GM12878 (cell line): ENCODE data around the gene DDX39A. TPM values are rescaled to one million over a fixed set of nuclear protein-coding genes. Genes with fewer than 3 reads are reported as not detected.

Source experiments
- BACH1 ChIP-seq: fragments of 450-650 bp; IDR thresholded peaks from 2 replicates; pipeline ENCODE4 v1.6.1; 2017; ENCODE audit warnings: mild to moderate bottlenecking, borderline replicate concordance
- BHLHE40 ChIP-seq, 2 experiments: fragments of 450-650 bp in 1 of 2; IDR thresholded peaks; 2 replicates each; pipeline ENCODE4 v1.6.1; 2011 to 2017; ENCODE audit warnings: low read depth in 2 of 2, borderline replicate concordance in 1 of 2, improper control_type of control experiment in 1 of 2, low read length in 1 of 2, mild to moderate bottlenecking in 1 of 2
- DPF2 ChIP-seq: fragments of 450-650 bp; IDR thresholded peaks from 2 replicates; pipeline ENCODE4 v1.6.1; 2017; ENCODE audit warnings: mild to moderate bottlenecking
- HCFC1 ChIP-seq: fragments of 150-350 bp; IDR thresholded peaks from 2 replicates; pipeline ENCODE4 v1.6.1; 2014; ENCODE audit warnings: low read length
- KDM1A ChIP-seq: fragments of 200-600 bp; sonication (generic); IDR thresholded peaks from 2 replicates; pipeline ENCODE4 v1.6.1; 2016; ENCODE audit warnings: borderline replicate concordance
- MAX ChIP-seq: IDR thresholded peaks from 2 replicates; pipeline ENCODE4 v1.6.1; 2012; ENCODE audit warnings: low read depth, low read length, improper control_type of control experiment
- NR2C1 ChIP-seq: fragments of 450-650 bp; IDR thresholded peaks from 2 replicates; pipeline ENCODE4 v1.6.1; 2017; ENCODE audit warnings: antibody characterized with exemption, mild to moderate bottlenecking, moderate library complexity
- PKNOX1 ChIP-seq: fragments of 450-650 bp; IDR thresholded peaks from 2 replicates; pipeline ENCODE4 v1.6.1; 2016; ENCODE audit warnings: mild to moderate bottlenecking
- PML ChIP-seq: IDR thresholded peaks from 2 replicates; pipeline ENCODE4 v1.6.1; 2012; ENCODE audit warnings: low read length, inconsistent platforms
- POLR2AphosphoS5 ChIP-seq: IDR thresholded peaks from 2 replicates; pipeline ENCODE4 v1.6.1; 2011; ENCODE audit warnings: mild to moderate bottlenecking, low read length, inconsistent platforms
- SMAD1 ChIP-seq: fragments of 450-650 bp; IDR thresholded peaks from 2 replicates; pipeline ENCODE4 v1.6.1; 2018; ENCODE audit warnings: mild to moderate bottlenecking, low read depth; ENCODE audit not compliant: partially characterized antibody
- SMC3 ChIP-seq: IDR thresholded peaks from 2 replicates; pipeline ENCODE4 v1.6.1; 2011; ENCODE audit warnings: low read length, improper control_type of control experiment, borderline replicate concordance
- ZBTB40 ChIP-seq: fragments of 450-650 bp; IDR thresholded peaks from 2 replicates; pipeline ENCODE4 v1.6.1; 2016; ENCODE audit warnings: mild to moderate bottlenecking, moderate library complexity, borderline replicate concordance
- ZNF687 ChIP-seq: fragments of 450-650 bp; IDR thresholded peaks from 2 replicates; pipeline ENCODE4 v1.6.1; 2017; ENCODE audit warnings: mild to moderate bottlenecking, moderate library complexity
- polyA plus RNA-seq, 11 experiments: library from polyadenylated mRNA; depleted of rRNA in 4 of 11; unstranded in 6 of 11; stranded (reverse) in 5 of 11; fragments of >200 nt; fragmentation: Nextera tagmentation in 4 of 11; fragmentation: Illumina TruSeq in 1 of 11; extraction: Ambion mirVana in 4 of 11; extraction: Trizol in 1 of 11; gene quantifications; 1 replicate in 1 of 11; 2 replicates in 10 of 11; pipeline versions ENCODE4 v1.2.1 to v1.2.3, GENCODE V29; 2011 to 2016; ENCODE audit warnings: inconsistent platforms in 2 of 11, missing spikeins in 2 of 11, low read depth in 1 of 11
- total RNA-seq, 4 experiments: library from RNA; depleted of rRNA in 3 of 4; stranded (reverse); fragments of >200 nt in 3 of 4; fragmentation: Illumina TruSeq in 1 of 4; extraction: Trizol in 1 of 4; gene quantifications; 2 replicates each; pipeline versions ENCODE4 v1.2.1 to v1.2.3, GENCODE V29; 2013 to 2021
- TF ChIP-seq, protein P1 (sequence below): IDR thresholded peaks from 2 replicates; pipeline ENCODE4 v1.6.1; 2011; ENCODE audit warnings: mild to moderate bottlenecking, low read depth, low read length, moderate library complexity; ENCODE audit not compliant: insufficient replicate concordance
- TF ChIP-seq, protein P2 (sequence below): fragments of 450-650 bp; IDR thresholded peaks from 2 replicates; pipeline ENCODE4 v1.6.1; 2018; ENCODE audit warnings: borderline replicate concordance, mild to moderate bottlenecking; ENCODE audit not compliant: partially characterized antibody

The DDX39A gene
- total and polyA plus RNA-seq, 10 of the 15 experiments (the other 5 are each of a cell fraction or from before 2014, with no cell fraction given) = 113 to 378 (median 224) TPM

DNA sequence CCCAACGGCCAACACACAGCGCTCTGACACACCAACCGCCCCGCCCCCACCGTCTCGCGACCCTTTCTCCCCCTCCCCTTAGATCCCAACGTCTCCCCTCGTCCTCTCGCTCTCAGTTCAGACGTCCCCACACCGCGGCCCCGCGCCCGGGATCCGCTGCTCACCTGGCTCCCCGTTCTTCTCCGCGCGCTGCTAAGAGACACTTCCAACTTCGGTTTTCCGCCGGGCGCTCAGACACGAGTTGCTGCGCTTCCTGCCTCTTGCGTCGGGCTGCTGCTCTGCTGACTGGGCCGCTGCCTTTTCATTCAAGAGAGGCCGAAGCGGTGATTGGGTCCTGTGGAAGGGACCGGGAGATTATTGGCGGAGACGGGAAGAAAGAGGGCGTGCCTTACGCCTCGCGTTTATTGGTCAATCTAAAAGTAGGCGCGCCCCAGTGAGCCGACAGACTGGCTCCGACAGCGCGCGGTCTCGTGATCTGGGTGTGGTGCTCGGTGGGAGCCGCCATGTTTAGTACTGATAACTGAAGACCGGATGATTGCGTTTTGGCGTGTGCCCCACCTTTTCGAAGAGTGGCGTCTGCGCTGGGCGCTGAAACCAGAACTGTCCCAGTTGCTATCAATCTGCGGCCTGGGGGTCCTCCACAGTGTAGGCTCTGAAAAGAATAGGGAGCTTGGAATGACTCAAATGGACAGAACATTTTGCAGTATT is at the start of gene DDX39A (continued):
- TF ChIP-seq ZNF687 (peak; percentile 80), SMC3 (no peak), PKNOX1 (peak; percentile 99), BACH1 (no peak), MAX (peak; percentile 84), KDM1A (no peak), BHLHE40 (IDR thresholded peaks at IDR 0.05; ENCODE audit: borderline replicate concordance in 1 of 2, low read depth in 2 of 2, low read length in 1 of 2) (peak; percentile 99), DPF2 (peak; percentile 80), POLR2AphosphoS5 (peak; percentile 93), NR2C1 (no peak), ZBTB40 (peak; percentile 72; the same call in 1 of the 2 replicates), HCFC1 (no peak), SMAD1 (peak; percentile 40), PML (peak; percentile 80)
- TF ChIP-seq, protein P1, sequence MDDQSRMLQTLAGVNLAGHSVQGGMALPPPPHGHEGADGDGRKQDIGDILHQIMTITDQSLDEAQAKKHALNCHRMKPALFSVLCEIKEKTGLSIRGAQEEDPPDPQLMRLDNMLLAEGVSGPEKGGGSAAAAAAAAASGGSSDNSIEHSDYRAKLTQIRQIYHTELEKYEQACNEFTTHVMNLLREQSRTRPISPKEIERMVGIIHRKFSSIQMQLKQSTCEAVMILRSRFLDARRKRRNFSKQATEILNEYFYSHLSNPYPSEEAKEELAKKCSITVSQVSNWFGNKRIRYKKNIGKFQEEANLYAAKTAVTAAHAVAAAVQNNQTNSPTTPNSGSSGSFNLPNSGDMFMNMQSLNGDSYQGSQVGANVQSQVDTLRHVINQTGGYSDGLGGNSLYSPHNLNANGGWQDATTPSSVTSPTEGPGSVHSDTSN = peak; percentile 96
- TF ChIP-seq, protein P2, sequence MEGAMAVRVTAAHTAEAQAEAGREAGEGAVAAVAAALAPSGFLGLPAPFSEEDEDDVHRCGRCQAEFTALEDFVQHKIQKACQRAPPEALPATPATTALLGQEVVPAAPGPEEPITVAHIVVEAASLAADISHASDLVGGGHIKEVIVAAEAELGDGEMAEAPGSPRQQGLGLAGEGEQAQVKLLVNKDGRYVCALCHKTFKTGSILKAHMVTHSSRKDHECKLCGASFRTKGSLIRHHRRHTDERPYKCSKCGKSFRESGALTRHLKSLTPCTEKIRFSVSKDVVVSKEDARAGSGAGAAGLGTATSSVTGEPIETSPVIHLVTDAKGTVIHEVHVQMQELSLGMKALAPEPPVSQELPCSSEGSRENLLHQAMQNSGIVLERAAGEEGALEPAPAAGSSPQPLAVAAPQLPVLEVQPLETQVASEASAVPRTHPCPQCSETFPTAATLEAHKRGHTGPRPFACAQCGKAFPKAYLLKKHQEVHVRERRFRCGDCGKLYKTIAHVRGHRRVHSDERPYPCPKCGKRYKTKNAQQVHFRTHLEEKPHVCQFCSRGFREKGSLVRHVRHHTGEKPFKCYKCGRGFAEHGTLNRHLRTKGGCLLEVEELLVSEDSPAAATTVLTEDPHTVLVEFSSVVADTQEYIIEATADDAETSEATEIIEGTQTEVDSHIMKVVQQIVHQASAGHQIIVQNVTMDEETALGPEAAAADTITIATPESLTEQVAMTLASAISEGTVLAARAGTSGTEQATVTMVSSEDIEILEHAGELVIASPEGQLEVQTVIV = peak; percentile 84
